ENCODE data around the gene TOM1L2. TPM values are rescaled to one million over a fixed set of nuclear protein-coding genes. Genes with fewer than 3 reads are reported as not detected.
A peak's percentile ranks its signal among the peaks of the same experiment; 100 is the strongest.

Gene TOM1L2
- total RNA-seq, 3 donors from 2014 or later: 67.8 to 101 (median 87.7) TPM

DNA sequence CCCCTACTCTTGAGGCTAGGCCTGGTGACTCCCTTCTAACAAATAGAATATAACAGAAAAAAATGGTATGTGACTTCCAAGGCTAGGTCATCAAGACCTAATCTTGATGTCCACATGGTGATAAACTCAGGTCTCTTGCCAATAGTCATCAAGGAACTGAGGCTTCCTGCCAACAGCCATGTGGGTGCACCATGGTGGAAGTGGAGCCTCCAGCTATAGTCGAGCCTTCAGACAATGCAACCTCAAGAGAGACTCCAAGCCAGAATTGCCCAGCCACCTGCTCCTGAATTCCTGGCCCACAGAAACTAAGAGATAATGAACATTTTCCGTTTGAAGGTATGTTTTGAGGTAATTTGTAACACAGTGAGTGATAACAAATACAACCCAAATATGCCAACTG lies 79.5 kb downstream of the TOM1L2 start:
- TF ChIP-seq, protein P1, sequence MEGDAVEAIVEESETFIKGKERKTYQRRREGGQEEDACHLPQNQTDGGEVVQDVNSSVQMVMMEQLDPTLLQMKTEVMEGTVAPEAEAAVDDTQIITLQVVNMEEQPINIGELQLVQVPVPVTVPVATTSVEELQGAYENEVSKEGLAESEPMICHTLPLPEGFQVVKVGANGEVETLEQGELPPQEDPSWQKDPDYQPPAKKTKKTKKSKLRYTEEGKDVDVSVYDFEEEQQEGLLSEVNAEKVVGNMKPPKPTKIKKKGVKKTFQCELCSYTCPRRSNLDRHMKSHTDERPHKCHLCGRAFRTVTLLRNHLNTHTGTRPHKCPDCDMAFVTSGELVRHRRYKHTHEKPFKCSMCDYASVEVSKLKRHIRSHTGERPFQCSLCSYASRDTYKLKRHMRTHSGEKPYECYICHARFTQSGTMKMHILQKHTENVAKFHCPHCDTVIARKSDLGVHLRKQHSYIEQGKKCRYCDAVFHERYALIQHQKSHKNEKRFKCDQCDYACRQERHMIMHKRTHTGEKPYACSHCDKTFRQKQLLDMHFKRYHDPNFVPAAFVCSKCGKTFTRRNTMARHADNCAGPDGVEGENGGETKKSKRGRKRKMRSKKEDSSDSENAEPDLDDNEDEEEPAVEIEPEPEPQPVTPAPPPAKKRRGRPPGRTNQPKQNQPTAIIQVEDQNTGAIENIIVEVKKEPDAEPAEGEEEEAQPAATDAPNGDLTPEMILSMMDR (IDR thresholded peaks at IDR 0.05): no peak
- no peak for DNase-seq

DNA sequence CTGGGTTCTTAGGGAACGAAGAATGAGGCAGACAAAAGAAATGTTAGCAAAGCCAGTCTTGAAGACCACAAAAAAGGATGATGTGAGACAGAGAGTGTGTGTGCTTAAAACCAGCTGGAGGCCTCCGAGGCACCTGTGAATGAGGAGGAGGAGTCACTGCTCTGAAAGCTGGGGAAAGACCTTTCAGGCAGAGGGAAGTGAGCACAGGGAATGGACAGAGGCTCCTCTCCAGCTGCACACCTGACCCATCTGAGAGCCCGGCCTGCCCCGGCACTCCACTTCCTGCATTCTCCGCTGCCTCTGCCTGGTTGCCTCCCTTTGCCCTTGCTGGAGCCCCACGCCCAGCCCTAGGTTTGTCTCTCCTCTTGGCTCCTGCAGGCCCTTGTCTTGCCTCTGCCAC lies 80.2 kb downstream of the TOM1L2 start:
- peak; percentile 46 for ATAC-seq

More for the DNA sequence above, 79.5 kb downstream of the TOM1L2 start:
- intact Hi-C loops (cut with DNase I, micrococcal nuclease): no loop called here
- H3K36me3 ChIP-seq (ENCODE audit: low read depth): no peaks in the 10 kb centered on the region
- no peaks in the 10 kb centered on the region for H3K9me3 ChIP-seq
- no peaks in the 10 kb centered on the region for H3K4me1 ChIP-seq (ENCODE audit: low read depth)
- H3K4me3 ChIP-seq: no peak overlapping the region
- ATAC-seq: no peak

GRCh38 chr17:17890773-17891759 lies 81.1 kb downstream of the TOM1L2 start:
- H3K9me3 ChIP-seq: no peaks in the 10 kb centered on the region
- H3K4me1 ChIP-seq (ENCODE audit: low read depth): no peaks in the 10 kb centered on the region
- intact Hi-C loops (cut with DNase I, micrococcal nuclease): no loop called here
- TF ChIP-seq, protein P1 (IDR thresholded peaks at IDR 0.05): peak; percentile 30
- peak; percentile 83 for ATAC-seq
- H3K4me3 ChIP-seq: no peak overlapping the region
- no peaks in the 10 kb centered on the region for H3K36me3 ChIP-seq (ENCODE audit: low read depth)
- peak in 2 of 3 donors; percentile 61 to 65 for DNase-seq

More for the DNA sequence above, 80.2 kb downstream of the TOM1L2 start:
- Histone ChIP-seq H3K9me3 (no peaks in the 10 kb centered on the region), H3K4me1 (ENCODE audit: low read depth) (no peaks in the 10 kb centered on the region), H3K36me3 (ENCODE audit: low read depth) (no peaks in the 10 kb centered on the region), H3K4me3 (no peak overlapping the region)
- intact Hi-C loops (cut with DNase I, micrococcal nuclease): no loop called here
- no peak for DNase-seq
- TF ChIP-seq, protein P1 (IDR thresholded peaks at IDR 0.05): no peak

DNA sequence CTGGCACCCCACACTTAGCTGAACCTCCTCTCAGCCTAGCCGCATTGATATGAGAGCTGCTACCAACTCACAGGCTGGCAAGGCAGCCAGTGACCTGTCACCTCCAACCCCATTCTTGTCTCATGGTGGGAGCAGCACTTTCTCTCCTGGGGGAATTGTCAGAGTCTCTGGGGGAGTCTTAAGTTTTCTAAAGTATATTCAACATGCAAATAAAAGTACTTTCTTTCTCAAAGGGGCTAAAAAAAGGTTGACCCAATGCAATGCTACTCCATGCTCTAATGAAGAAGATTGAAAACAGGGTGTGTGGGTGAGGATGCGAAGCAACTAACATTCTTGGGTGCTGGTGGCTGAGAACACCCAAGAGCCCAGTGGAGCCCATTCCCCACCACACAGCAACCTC lies 82.3 kb downstream of the TOM1L2 start:
- no peaks in the 10 kb centered on the region for H3K36me3 ChIP-seq (ENCODE audit: low read depth)
- no peaks in the 10 kb centered on the region for H3K9me3 ChIP-seq
- intact Hi-C loops (cut with DNase I, micrococcal nuclease): loop anchor here in 1 of 2 donors (10.0 kb wide), 1 partner anchor 135 kb away; no protein-coding TSS in a partner anchor
- DNase-seq: no peak
- no peak overlapping the region for H3K4me3 ChIP-seq
- no peaks in the 10 kb centered on the region for H3K4me1 ChIP-seq (ENCODE audit: low read depth)
- TF ChIP-seq, protein P1 (IDR thresholded peaks at IDR 0.05): no peak
- ATAC-seq: no peak

DNA sequence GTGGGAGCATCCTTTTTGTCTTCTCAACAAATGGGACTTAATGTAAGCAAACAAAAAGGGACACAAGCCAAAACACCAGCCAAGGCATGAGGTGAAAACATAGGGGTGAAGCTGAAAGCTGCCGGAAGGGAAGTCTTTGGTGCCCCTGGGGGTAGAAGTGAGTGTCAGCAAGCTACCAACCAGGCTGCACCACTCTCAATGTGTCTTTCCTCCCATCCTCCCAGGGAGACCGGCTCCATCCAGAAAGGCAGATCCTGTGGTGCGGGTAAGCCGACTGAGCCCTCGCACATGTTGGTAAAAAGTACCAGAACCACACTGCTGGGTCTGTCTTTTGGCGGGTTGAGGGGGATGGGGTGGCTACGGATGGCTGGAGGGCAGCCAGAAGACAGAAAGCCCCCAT lies 83.4 kb downstream of the TOM1L2 start:
- ATAC-seq (no peak), DNase-seq (no peak)
- no peak overlapping the region for H3K4me3 ChIP-seq
- intact Hi-C loops (cut with DNase I, micrococcal nuclease): loop anchor here in 1 of 2 donors (10.0 kb wide), 1 partner anchor 136 kb away; no protein-coding TSS in a partner anchor
- TF ChIP-seq, protein P1 (IDR thresholded peaks at IDR 0.05): no peak
- no peaks in the 10 kb centered on the region for H3K4me1 ChIP-seq (ENCODE audit: low read depth)
- no peaks in the 10 kb centered on the region for H3K9me3 ChIP-seq
- H3K36me3 ChIP-seq (ENCODE audit: low read depth): no peaks in the 10 kb centered on the region

Measured in mucosa of descending colon (tissue), 3 donors.